ENCODE data around the gene LTBP1.

The LTBP1 gene

GRCh38 chr2:33108483-33109443 lies 162.0 kb downstream of the LTBP1 start:
- ChIA-PET CTCF (no interaction called here), POLR2A (interaction anchor here (1.2 kb wide), 1 partner anchor 23 kb away, joined by 3 read pairs; no protein-coding TSS in a partner anchor)
- no peak for DNase-seq (ENCODE audit: low read depth, low spot score)
- no peak for TF ChIP-seq CTCF (IDR thresholded peaks at IDR 0.05; ENCODE audit: insufficient read depth, low read length, missing control alignments)
- no peak overlapping the region for H3K4me3 ChIP-seq (ENCODE audit: low read depth, low read length)

- no peak overlapping the region for H3K4me3 ChIP-seq (ENCODE audit: low read depth, low read length)
- ChIA-PET CTCF (no interaction called here), POLR2A (interaction anchor here (1.1 kb wide), 1 partner anchor 23 kb away, joined by 3 read pairs; no protein-coding TSS in a partner anchor)
- no peak for TF ChIP-seq CTCF (IDR thresholded peaks at IDR 0.05; ENCODE audit: insufficient read depth, low read length, missing control alignments)
- no peak for DNase-seq (ENCODE audit: low read depth, low spot score)
These were observed 163.7 kb downstream of the LTBP1 start for GRCh38 chr2:33110461-33110860.

GRCh38 chr2:33111002-33111446 lies 164.3 kb downstream of the LTBP1 start:
- TF ChIP-seq CTCF (IDR thresholded peaks at IDR 0.05; ENCODE audit: insufficient read depth, low read length, missing control alignments) = no peak
- DNase-seq (ENCODE audit: low read depth, low spot score) = peak; percentile 58
- POLR2A ChIA-PET = interaction anchor here (0.6 to 1.1 kb wide), 2 partner anchors 20 to 22 kb away, joined by 3 read pairs; no protein-coding TSS in a partner anchor
- no peak overlapping the region for H3K4me3 ChIP-seq (ENCODE audit: low read depth, low read length)
- CTCF ChIA-PET = interaction anchor here (0.5 to 0.7 kb wide), 2 partner anchors 77 to 284 kb away, joined by 3 to 4 read pairs; no protein-coding TSS in a partner anchor

- ChIA-PET POLR2A (no interaction called here), CTCF (no interaction called here)
- DNase-seq (ENCODE audit: low read depth, low spot score) = no peak
- no peak for TF ChIP-seq CTCF (IDR thresholded peaks at IDR 0.05; ENCODE audit: insufficient read depth, low read length, missing control alignments)
- no peak overlapping the region for H3K4me3 ChIP-seq (ENCODE audit: low read depth, low read length)
These were observed 168.4 kb downstream of the LTBP1 start for GRCh38 chr2:33115196-33115595.

- POLR2A ChIA-PET = no interaction called here
- TF ChIP-seq CTCF (IDR thresholded peaks at IDR 0.05; ENCODE audit: insufficient read depth, low read length, missing control alignments) = no peak
- CTCF ChIA-PET = no interaction called here
- H3K4me3 ChIP-seq (ENCODE audit: low read depth, low read length) = no peak overlapping the region
- no peak for DNase-seq (ENCODE audit: low read depth, low spot score)
These were observed 169.0 kb downstream of the LTBP1 start for GRCh38 chr2:33115728-33116127.

- ChIA-PET CTCF (no interaction called here), POLR2A (no interaction called here)
- no peak for DNase-seq (ENCODE audit: low read depth, low spot score)
- no peak overlapping the region for H3K4me3 ChIP-seq (ENCODE audit: low read depth, low read length)
- no peak for TF ChIP-seq CTCF (IDR thresholded peaks at IDR 0.05; ENCODE audit: insufficient read depth, low read length, missing control alignments)
These were observed 170.0 kb downstream of the LTBP1 start for GRCh38 chr2:33116799-33117198.
